Adrenal gland (tissue), 5 donors: ENCODE measurements around the gene SP7.

Experiments
- POLR2A ChIP-seq, 2 donors: fragments of 450-650 bp; IDR thresholded peaks; one replicate each; pipeline ENCODE4 v1.6.1; 2017; ENCODE audit warnings: antibody characterized with exemption in 2 of 2, mild to moderate bottlenecking in 2 of 2, moderate library complexity in 1 of 2
- TF ChIP-seq, protein P1 (sequence below), 6 experiments: fragments of 450-650 bp in 4 of 6; fragments of 200-600 bp in 2 of 6; sonication (generic) in 1 of 6; IDR thresholded peaks; 1 replicate in 5 of 6; 2 replicates in 1 of 6; pipeline versions ENCODE4 v1.5.1 to v1.8.0; 2016 to 2021; ENCODE audit warnings: antibody characterized with exemption in 6 of 6, mild to moderate bottlenecking in 2 of 6, moderate library complexity in 1 of 6
- donor health status: DM: no; HTN: no; CAD: no.

DNA sequence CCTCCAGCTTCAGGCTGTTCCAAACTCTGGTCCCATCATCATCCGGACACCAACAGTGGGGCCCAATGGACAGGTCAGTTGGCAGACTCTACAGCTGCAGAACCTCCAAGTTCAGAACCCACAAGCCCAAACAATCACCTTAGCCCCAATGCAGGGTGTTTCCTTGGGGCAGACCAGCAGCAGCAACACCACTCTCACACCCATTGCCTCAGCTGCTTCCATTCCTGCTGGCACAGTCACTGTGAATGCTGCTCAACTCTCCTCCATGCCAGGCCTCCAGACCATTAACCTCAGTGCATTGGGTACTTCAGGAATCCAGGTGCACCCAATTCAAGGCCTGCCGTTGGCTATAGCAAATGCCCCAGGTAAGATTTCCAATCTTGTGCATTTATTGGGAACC lies 47.1 kb upstream of the SP7 start:
- TF ChIP-seq POLR2A (IDR thresholded peaks at IDR 0.05) = no peak
- TF ChIP-seq, protein P1, sequence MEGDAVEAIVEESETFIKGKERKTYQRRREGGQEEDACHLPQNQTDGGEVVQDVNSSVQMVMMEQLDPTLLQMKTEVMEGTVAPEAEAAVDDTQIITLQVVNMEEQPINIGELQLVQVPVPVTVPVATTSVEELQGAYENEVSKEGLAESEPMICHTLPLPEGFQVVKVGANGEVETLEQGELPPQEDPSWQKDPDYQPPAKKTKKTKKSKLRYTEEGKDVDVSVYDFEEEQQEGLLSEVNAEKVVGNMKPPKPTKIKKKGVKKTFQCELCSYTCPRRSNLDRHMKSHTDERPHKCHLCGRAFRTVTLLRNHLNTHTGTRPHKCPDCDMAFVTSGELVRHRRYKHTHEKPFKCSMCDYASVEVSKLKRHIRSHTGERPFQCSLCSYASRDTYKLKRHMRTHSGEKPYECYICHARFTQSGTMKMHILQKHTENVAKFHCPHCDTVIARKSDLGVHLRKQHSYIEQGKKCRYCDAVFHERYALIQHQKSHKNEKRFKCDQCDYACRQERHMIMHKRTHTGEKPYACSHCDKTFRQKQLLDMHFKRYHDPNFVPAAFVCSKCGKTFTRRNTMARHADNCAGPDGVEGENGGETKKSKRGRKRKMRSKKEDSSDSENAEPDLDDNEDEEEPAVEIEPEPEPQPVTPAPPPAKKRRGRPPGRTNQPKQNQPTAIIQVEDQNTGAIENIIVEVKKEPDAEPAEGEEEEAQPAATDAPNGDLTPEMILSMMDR (IDR thresholded peaks at IDR 0.05) = no peak
